Measurements from ENCODE around the gene GYS1. TPM values are rescaled to one million over a fixed set of nuclear protein-coding genes. Genes with fewer than 3 reads are reported as not detected.

The GYS1 gene
- total and polyA plus RNA-seq, 2 of the 8 experiments (the other 6 are each of a cell fraction or from before 2014, with no cell fraction given) = 30.0 to 38.7 TPM

DNA sequence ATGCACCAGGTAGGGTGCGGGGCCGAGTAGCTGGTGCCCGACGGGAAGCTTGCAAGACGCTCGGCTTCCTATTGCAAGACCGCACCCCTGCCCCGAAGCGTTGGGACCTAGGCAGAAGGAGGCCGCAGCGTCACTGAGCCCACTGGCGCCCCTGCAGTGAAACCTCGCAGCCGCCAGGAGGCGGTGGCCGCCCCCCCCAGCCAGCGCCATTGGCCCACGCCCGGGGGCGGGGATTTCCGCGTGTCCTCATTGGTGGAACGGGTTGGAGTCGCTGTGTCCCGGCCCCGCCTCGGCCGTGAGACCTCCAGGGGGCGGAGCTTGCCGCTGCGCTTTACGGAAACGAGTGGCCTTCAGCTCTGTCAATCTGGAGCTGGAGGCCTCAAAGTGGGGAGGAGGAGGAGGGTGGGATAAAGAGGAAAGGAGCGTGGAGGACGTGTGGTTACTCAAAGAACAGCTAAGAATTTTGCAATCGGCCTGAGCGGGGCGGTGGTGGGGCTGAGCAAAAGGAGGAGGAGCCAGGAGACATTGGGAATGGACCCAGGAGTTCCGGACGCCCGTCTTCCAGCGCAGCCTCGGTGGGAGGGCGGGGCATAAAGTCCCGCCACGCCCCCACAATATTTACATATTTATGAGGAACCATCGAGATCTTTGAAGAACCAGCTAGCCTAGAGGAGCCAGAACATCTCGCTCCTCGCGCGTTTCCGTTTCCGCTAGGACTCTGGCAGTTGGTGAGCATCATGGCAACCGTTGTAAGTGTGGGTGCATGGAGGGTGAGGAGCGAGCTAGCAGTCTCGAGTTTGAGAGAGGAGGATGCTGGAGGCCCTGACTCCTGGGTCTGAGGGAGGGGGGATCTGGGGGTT lies at the start of gene GYS1, which contains the start of gene RUVBL2 (continued):
- no peak for TF ChIP-seq CBX5 (IDR thresholded peaks at IDR 0.05; ENCODE audit: low read depth, low read length)
- TF ChIP-seq JUND (IDR thresholded peaks at IDR 0.05; ENCODE audit: low read length) = no peak
- peak; percentile 62 for TF ChIP-seq EGR1 (IDR thresholded peaks at IDR 0.05; ENCODE audit: borderline replicate concordance, low read depth, low read length)
- peak in 1 of 2 experiments; percentile 77; a peak in 2 of 3 replicates for TF ChIP-seq POLR2A (IDR thresholded peaks at IDR 0.05; ENCODE audit: control extremely low read depth in 1 of 2, low read depth in 2 of 2, low read length in 2 of 2)
- TF ChIP-seq BACH1 (IDR thresholded peaks at IDR 0.05; ENCODE audit: low read length) = peak; percentile 64; the same call in 1 of the 2 replicates
- no peak for TF ChIP-seq EP300 (IDR thresholded peaks at IDR 0.05; ENCODE audit: borderline replicate concordance in 1 of 2, low read depth in 2 of 2, low read length in 2 of 2)
- no peak for TF ChIP-seq JUN (IDR thresholded peaks at IDR 0.05; ENCODE audit: low read depth, low read length)
- TF ChIP-seq SP4 (IDR thresholded peaks at IDR 0.05; ENCODE audit: low read length) = peak; percentile 89; the same call in 1 of the 2 replicates
- TF ChIP-seq KDM5A (IDR thresholded peaks at IDR 0.05; ENCODE audit: low read length) = peak; percentile 83; the same call in 1 of the 2 replicates
- peak; percentile 58 for TF ChIP-seq CEBPB (IDR thresholded peaks at IDR 0.05; ENCODE audit: low read depth, low read length)
- no peak for TF ChIP-seq POU5F1 (IDR thresholded peaks at IDR 0.05; ENCODE audit: low read depth, low read length)
- TF ChIP-seq RXRA (IDR thresholded peaks at IDR 0.05; ENCODE audit: insufficient read depth, low read depth, low read length) = no peak

All from H1 (cell line).